Lung (tissue), 12 donors: ENCODE data around the gene EMC1. TPM values are rescaled to one million over a fixed set of nuclear protein-coding genes. Genes with fewer than 3 reads are reported as not detected.
"Not testable (repeated sequence)": the region's sequence is repeated elsewhere in the genome, so short reads cannot be mapped to it uniquely, and the experiment has no call there.

Source experiments
- ATAC-seq: fragments of 200-7000 bp; cut with Tn5 transposase; one replicate; pipeline ENCODE4 v1.9.1; 2020; ENCODE audit warnings: moderate number of reproducible peaks; ENCODE audit not compliant: insufficient read depth, low FRiP score
- DNase-seq, 3 donors: peaks; one replicate each; pipeline ENCODE4 v3.0.0-alpha.2; 2013 to 2017
- H3K27ac ChIP-seq, 2 donors: one replicate each; pipeline ENCODE4 v1.5.1; 2013; ENCODE audit warnings: mild to moderate bottlenecking in 2 of 2, moderate library complexity in 2 of 2, control low read depth in 1 of 2, inconsistent platforms in 1 of 2, low read depth in 1 of 2, low read length in 1 of 2
- H3K27me3 ChIP-seq, 3 donors: one replicate each; pipeline ENCODE4 v1.5.1; 2013; ENCODE audit warnings: low read length in 2 of 3; ENCODE audit not compliant: control insufficient read depth in 3 of 3, insufficient read depth in 3 of 3
- H3K36me3 ChIP-seq, 4 donors: one replicate each; pipeline ENCODE4 v1.5.1; 2013; ENCODE audit warnings: low read length in 4 of 4, mild to moderate bottlenecking in 1 of 4, moderate library complexity in 1 of 4; ENCODE audit not compliant: control insufficient read depth in 4 of 4, insufficient read depth in 4 of 4
- H3K4me1 ChIP-seq, 5 donors: one replicate each; pipeline ENCODE4 v1.5.1; 2013; ENCODE audit warnings: low read length in 5 of 5, mild to moderate bottlenecking in 2 of 5, moderate library complexity in 1 of 5; ENCODE audit not compliant: control insufficient read depth in 5 of 5, insufficient read depth in 5 of 5
- H3K4me3 ChIP-seq: one replicate; pipeline ENCODE4 v1.5.1; 2013; ENCODE audit warnings: mild to moderate bottlenecking, control low read depth, moderate library complexity
- H3K9ac ChIP-seq, 2 donors: one replicate each; pipeline ENCODE4 v1.5.1; 2013; ENCODE audit warnings: low read length in 2 of 2, control low read depth in 1 of 2; ENCODE audit not compliant: insufficient read depth in 1 of 2
- H3K9me3 ChIP-seq, 4 donors: one replicate each; pipeline ENCODE4 v1.5.1; 2013; ENCODE audit warnings: low read length in 3 of 4, mild to moderate bottlenecking in 1 of 4, moderate library complexity in 1 of 4; ENCODE audit not compliant: control insufficient read depth in 4 of 4, insufficient read depth in 3 of 4
- WGBS, 2 donors: extraction: QIAGEN DNeasy Blood & Tissue Kit; methylation state at CpG; one replicate each; pipeline ENCODE4 v1.1.7; 2013; 5-methylcytosine and 5-hydroxymethylcytosine counted together
- polyA plus RNA-seq, 2 donors: library from polyadenylated mRNA; stranded (reverse); fragments of 200-250 nt; gene quantifications; one replicate each; pipeline ENCODE4 v1.2.1, GENCODE V29; 2013
- total RNA-seq, 2 donors: library from RNA; depleted of rRNA in 1 of 2; stranded (reverse); fragments of >200 nt in 1 of 2; gene quantifications; one replicate each; pipeline ENCODE4 v1.2.1, GENCODE V29; 2014 to 2021
- TF ChIP-seq, protein P1 (sequence below): IDR thresholded peaks from 2 replicates; pipeline ENCODE4 v1.5.1; 2012; ENCODE audit warnings: mild to moderate bottlenecking; ENCODE audit errors: control extremely low read depth, extremely low read depth
- donor health status: control.
- donor health status: control.
- donor health status: Bipolar disorder and iron deficiency.
- donor health status: healthy.
- donor health status: DM: yes; HTN: yes; CAD: no.

The EMC1 gene
- total and polyA plus RNA-seq, 4 donors: 12.1 to 52.7 (median 36.5) TPM

DNA sequence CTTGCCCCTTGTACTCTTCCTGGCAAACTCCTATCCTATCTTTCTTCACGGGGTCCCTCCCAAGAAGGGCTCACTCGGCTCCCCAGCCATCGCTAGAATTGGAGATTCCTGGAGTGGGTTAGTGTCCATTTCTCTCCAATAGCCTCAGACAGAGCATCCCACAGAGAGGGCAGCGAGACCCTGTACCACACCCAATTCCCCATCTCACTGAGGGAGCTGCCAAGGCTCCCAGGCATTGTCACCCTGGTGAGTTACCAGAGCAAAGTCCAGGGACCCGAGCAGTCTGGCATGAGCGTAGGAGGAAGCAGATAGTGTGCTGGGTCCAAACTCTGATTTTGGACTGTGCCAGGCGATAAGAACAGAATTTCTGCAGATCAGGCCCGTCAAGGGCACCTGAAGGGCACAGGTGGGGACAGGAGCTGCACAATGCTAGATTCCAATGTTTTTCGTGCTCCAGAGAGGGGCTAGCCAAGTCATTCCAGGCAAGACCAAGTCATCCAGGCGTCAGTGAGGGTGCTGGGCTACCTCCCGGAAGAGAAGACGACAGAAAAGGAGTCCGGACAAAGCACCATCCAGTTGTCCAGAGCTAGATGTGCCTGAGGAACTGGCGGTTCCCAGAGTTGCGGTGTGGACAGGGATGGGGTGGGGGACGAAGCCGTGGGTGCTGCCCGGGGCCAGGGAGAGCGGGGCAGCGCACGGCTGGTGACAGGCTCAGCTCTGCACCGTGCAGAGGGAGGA is 22.0 kb upstream of the EMC1 start:
- Histone ChIP-seq H3K4me3 (no peak overlapping the region), H3K4me1 (peaks cover 0 to 4% (median 0%) of the 10 kb centered on the region in 5 donors), H3K36me3 (no peaks in the 10 kb centered on the region), H3K27ac (no peak overlapping the region), H3K9me3 (peaks cover 0 to 14% (median 0%) of the 10 kb centered on the region in 4 donors), H3K9ac (no peak overlapping the region), H3K27me3 (peaks cover 0 to 12% (median 4%) of the 10 kb centered on the region in 3 donors)
- TF ChIP-seq, protein P1, sequence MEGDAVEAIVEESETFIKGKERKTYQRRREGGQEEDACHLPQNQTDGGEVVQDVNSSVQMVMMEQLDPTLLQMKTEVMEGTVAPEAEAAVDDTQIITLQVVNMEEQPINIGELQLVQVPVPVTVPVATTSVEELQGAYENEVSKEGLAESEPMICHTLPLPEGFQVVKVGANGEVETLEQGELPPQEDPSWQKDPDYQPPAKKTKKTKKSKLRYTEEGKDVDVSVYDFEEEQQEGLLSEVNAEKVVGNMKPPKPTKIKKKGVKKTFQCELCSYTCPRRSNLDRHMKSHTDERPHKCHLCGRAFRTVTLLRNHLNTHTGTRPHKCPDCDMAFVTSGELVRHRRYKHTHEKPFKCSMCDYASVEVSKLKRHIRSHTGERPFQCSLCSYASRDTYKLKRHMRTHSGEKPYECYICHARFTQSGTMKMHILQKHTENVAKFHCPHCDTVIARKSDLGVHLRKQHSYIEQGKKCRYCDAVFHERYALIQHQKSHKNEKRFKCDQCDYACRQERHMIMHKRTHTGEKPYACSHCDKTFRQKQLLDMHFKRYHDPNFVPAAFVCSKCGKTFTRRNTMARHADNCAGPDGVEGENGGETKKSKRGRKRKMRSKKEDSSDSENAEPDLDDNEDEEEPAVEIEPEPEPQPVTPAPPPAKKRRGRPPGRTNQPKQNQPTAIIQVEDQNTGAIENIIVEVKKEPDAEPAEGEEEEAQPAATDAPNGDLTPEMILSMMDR: no peak
- 86 to 89% methylated on average over 22 of the region's 22 CpGs for whole genome bisulfite sequencing, 2 donors
- no peak for DNase-seq
- no peak for ATAC-seq

DNA sequence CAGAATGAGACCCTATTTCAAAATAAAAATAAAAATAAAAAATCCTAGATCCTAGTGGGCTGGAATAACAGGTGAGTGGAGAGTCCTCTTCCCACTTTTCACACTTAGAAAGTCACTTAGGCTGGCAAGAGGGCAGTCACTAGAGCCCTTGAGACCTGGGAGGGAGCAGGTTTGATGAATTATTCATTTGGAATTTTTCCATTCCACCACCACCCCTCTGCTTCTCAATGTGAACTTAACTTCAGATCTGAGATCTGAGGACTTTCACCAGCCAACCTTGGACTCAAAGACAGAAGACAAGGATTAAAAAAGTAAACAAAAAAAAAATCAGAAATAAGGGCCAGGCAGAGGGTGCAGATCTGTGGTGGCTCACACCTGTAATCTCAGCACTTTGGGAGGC is 20.7 kb upstream of the EMC1 start:
- H3K9ac ChIP-seq: no peak overlapping the region
- H3K4me1 ChIP-seq: peaks cover 0 to 4% (median 0%) of the 10 kb centered on the region in 5 donors
- no peak for DNase-seq
- no peak overlapping the region for H3K4me3 ChIP-seq
- peaks cover 0 to 12% (median 4%) of the 10 kb centered on the region in 3 donors for H3K27me3 ChIP-seq
- H3K36me3 ChIP-seq: no peaks in the 10 kb centered on the region
- TF ChIP-seq, protein P1: no peak
- ATAC-seq: no peak
- H3K9me3 ChIP-seq: peaks cover 0 to 12% (median 0%) of the 10 kb centered on the region in 4 donors
- H3K27ac ChIP-seq: no peak overlapping the region

DNA sequence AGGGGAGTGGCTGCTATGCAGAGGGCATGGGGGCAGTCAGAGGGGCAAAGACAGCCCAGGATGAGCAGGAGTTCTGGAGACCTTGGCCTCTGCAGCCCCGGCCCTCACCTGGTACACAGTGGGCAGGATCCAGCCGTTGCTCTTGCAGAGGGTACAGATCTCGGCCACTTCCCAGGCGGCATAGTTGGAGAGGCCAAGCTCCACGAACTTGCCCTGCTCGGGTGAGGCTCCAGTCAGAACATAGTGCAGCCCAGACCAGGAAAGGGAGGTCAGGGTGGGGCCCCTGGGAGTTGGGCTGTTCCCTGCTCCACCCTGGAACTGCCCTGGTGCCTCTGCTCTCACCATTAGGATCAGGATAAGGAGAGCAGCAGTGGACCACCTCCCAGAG is 19.0 kb upstream of the EMC1 start:
- not testable (repeated sequence) for H3K27ac ChIP-seq, H3K4me3 ChIP-seq, H3K36me3 ChIP-seq, DNase-seq, H3K9ac ChIP-seq, H3K4me1 ChIP-seq, ATAC-seq
- peaks cover 0 to 12% (median 4%) of the 10 kb centered on the region in 3 donors for H3K27me3 ChIP-seq
- WGBS, 2 donors: 91 to 98% methylated on average over 6 of the region's 6 CpGs
- peaks cover 0 to 12% (median 0%) of the 10 kb centered on the region in 4 donors for H3K9me3 ChIP-seq

DNA sequence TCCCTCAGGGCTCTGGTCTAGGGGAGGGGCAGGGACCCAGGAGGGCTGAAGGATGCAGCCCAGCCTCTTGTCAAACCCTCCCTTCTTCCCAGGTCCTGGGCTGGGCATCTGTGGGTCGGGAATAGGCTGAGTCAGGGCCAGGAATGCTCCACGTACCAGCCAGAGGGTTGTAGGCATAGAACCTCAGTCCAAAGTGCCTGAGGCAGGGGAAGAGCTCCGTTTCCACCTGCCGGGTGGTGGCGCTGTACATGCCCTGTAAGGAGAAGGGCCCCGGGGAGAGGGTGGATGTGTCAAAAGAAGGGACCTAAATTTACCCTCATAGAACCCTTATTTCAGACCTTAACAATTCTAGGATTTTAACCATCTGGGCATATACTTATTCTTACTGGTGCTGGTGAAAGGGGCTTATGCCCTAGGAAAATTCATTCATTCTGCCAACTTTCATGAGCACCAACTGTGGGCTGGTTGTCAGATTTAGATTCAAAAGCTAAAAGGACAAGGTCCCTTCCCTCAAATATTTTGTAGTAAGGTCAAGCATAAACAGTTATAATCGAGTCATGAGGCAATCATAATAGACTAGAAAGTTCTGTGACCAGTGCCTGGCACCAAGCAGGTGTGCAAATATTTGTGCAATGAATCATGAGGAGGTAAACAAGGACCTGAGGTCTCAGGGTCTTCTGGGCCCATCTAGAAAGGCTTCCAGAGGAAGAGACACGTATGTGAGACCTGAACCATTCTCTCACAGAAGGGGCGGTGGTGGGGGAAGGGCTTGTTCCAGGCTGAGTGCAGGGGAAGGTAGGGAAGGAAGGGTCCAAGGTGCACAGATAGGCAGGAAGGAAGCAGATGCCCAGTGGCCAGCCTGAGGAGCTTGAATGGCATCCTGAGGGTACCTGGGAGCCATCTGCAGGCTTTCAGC is 18.4 kb upstream of the EMC1 start:
- WGBS, 2 donors: 76 to 86% methylated on average over 7 to 9 of the region's 9 CpGs
- H3K27me3 ChIP-seq: peaks cover 0 to 12% (median 4%) of the 10 kb centered on the region in 3 donors
- DNase-seq, H3K9ac ChIP-seq, H3K27ac ChIP-seq, H3K4me1 ChIP-seq, H3K9me3 ChIP-seq, ATAC-seq, H3K36me3 ChIP-seq, H3K4me3 ChIP-seq: not testable (repeated sequence)
